HCT116 (cell line): ENCODE measurements around the gene HIVEP3. TPM values are rescaled to one million over a fixed set of nuclear protein-coding genes. Genes with fewer than 3 reads are reported as not detected.

Experiments used
- ATAC-seq: fragments of 200-7000 bp; cut with Tn5 transposase; 2 replicates; pipeline ENCODE4 v1.9.1; 2020; ENCODE audit warnings: mild to moderate bottlenecking, moderate library complexity
- BruUV-seq: library from RNA; stranded (reverse); fragments of 400-500 nt; replicated peaks from 2 replicates; lab custom pipeline; 2021; lab: Mats Ljungman, UMichigan
- CTCF ChIA-PET: fragments of 300-600 bp; sonication (Branson Sonifier 250); formaldehyde crosslinking; loops from one replicate; lab custom pipeline; 2021; ENCODE audit warnings: antibody characterized with exemption; lab: Charles Lee
- POLR2A ChIA-PET: fragments of 300-600, 350-600 bp; sonication (Branson Sonifier 250); formaldehyde crosslinking; loops from one replicate; lab custom pipeline; 2021; ENCODE audit warnings: antibody characterized with exemption; lab: Charles Lee
- RAD21 ChIA-PET, 2 experiments: fragments of 300-600 bp; sonication (Branson Sonifier 250); formaldehyde crosslinking; loops; one replicate each; lab custom pipeline; 2023; ENCODE audit warnings: low total read pairs in 2 of 2; ENCODE audit not compliant: uncharacterized antibody in 2 of 2, unreplicated experiment in 2 of 2, low non-redundant PET in 1 of 2; lab: Charles Lee
- DNase-seq: peaks from one replicate; pipeline ENCODE4 v3.0.0-alpha.2; 2010; ENCODE audit warnings: low read depth, low spot score
- H2AFZ ChIP-seq: fragments of 200-600 bp; shearing (Covaris generic), sonication (generic); 2 replicates; pipeline ENCODE4 v1.6.1; 2017; ENCODE audit warnings: low read depth, mixed run types, mixed read lengths, antibody characterized with exemption, low read length; ENCODE audit not compliant: poor library complexity, severe bottlenecking
- H3K27ac ChIP-seq: 2 replicates; pipeline ENCODE4 v1.5.1; 2012; ENCODE audit warnings: low read depth, low read length
- H3K27me3 ChIP-seq: fragments of 200-600 bp; sonication (generic); 2 replicates; pipeline ENCODE4 v1.6.1; 2016; ENCODE audit warnings: mixed run types, low read length, mixed read lengths; ENCODE audit not compliant: insufficient read depth
- H3K36me3 ChIP-seq, 2 experiments: fragments of 200-500 bp in 1 of 2; fragments of 200-600 bp in 1 of 2; sonication (Bioruptor generic) in 1 of 2; sonication (generic) in 1 of 2; 2 replicates each; pipeline versions ENCODE4 v1.5.1 to v1.6.1; 2014 to 2016; ENCODE audit warnings: low read length in 2 of 2, inconsistent platforms in 1 of 2, mixed read lengths in 1 of 2, mixed run types in 1 of 2; ENCODE audit not compliant: insufficient read depth in 2 of 2, control insufficient read depth in 1 of 2
- H3K4me1 ChIP-seq, 2 experiments: fragments of 200-600 bp in 1 of 2; sonication (generic) in 1 of 2; 2 replicates each; pipeline versions ENCODE4 v1.5.1 to v1.6.1; 2012 to 2017; ENCODE audit warnings: low read length in 2 of 2, inconsistent platforms in 1 of 2, mild to moderate bottlenecking in 1 of 2, mixed read lengths in 1 of 2, mixed run types in 1 of 2, moderate library complexity in 1 of 2; ENCODE audit not compliant: insufficient read depth in 2 of 2, control insufficient read depth in 1 of 2
- H3K4me2 ChIP-seq: fragments of 200-600 bp; sonication (generic); 2 replicates; pipeline ENCODE4 v1.6.1; 2017; ENCODE audit warnings: mixed run types, low read length, mixed read lengths
- H3K4me3 ChIP-seq, 2 experiments: fragments of 200-600 bp in 1 of 2; sonication (generic) in 1 of 2; replicated peaks in 1 of 2; 2 replicates each; pipeline ENCODE4 v1.5.1; 2011 to 2016; ENCODE audit warnings: low read length in 2 of 2, control low read depth in 1 of 2, low read depth in 1 of 2, mild to moderate bottlenecking in 1 of 2, mixed read lengths in 1 of 2, mixed run types in 1 of 2
- H3K79me2 ChIP-seq: fragments of 200-600 bp; sonication (generic); 2 replicates; pipeline ENCODE4 v1.6.1; 2017; ENCODE audit warnings: mild to moderate bottlenecking, mixed run types, low read length, moderate library complexity, mixed read lengths; ENCODE audit not compliant: insufficient read depth
- H3K9ac ChIP-seq: fragments of 200-600 bp; sonication (generic); 2 replicates; pipeline ENCODE4 v1.6.1; 2016; ENCODE audit warnings: low read length, mixed read lengths
- H3K9me2 ChIP-seq: fragments of 200-600 bp; sonication (generic), shearing (Covaris generic); 2 replicates; pipeline ENCODE4 v1.6.1; 2017; ENCODE audit warnings: mixed run types, mild to moderate bottlenecking, moderate library complexity; ENCODE audit not compliant: insufficient read depth
- H3K9me3 ChIP-seq, 2 experiments: fragments of 200-500 bp in 1 of 2; fragments of 200-600 bp in 1 of 2; sonication (Bioruptor generic) in 1 of 2; sonication (generic) in 1 of 2; 2 replicates each; pipeline ENCODE4 v1.6.1; 2014 to 2017; ENCODE audit warnings: low read length in 2 of 2, mixed read lengths in 2 of 2, inconsistent platforms in 1 of 2, low read depth in 1 of 2, mild to moderate bottlenecking in 1 of 2, mixed run types in 1 of 2, moderate library complexity in 1 of 2; ENCODE audit not compliant: control insufficient read depth in 1 of 2, insufficient read depth in 1 of 2
- H4K20me1 ChIP-seq: fragments of 200-600 bp; sonication (generic), shearing (Covaris generic); 2 replicates; pipeline ENCODE4 v1.6.1; 2017; ENCODE audit warnings: mixed run types, mild to moderate bottlenecking, moderate library complexity; ENCODE audit not compliant: insufficient read depth
- CBX3 ChIP-seq: IDR thresholded peaks from 2 replicates; pipeline ENCODE4 v1.6.1; 2012; ENCODE audit warnings: low read depth
- EGR1 ChIP-seq: IDR thresholded peaks from 2 replicates; pipeline ENCODE4 v1.6.1; 2012; ENCODE audit warnings: low read depth
- EZH2 ChIP-seq: fragments of 200-600 bp; sonication (generic); IDR thresholded peaks from 2 replicates; pipeline ENCODE4 v1.6.1; 2017; ENCODE audit warnings: antibody characterized with exemption, mixed run types
- EZH2phosphoT487 ChIP-seq: fragments of 200-600 bp; IDR thresholded peaks from 2 replicates; pipeline ENCODE4 v1.6.1; 2018; ENCODE audit warnings: antibody characterized with exemption, borderline replicate concordance
- FOSL1 ChIP-seq: IDR thresholded peaks from 2 replicates; pipeline ENCODE4 v1.6.1; 2012; ENCODE audit warnings: low read depth
- JUND ChIP-seq: IDR thresholded peaks from 2 replicates; pipeline ENCODE4 v1.6.1; 2012
- POLR2AphosphoS5 ChIP-seq: IDR thresholded peaks from 2 replicates; pipeline ENCODE4 v1.6.1; 2011; ENCODE audit warnings: mild to moderate bottlenecking, low read depth, low read length, moderate library complexity
- SIN3A ChIP-seq: IDR thresholded peaks from 2 replicates; pipeline ENCODE4 v1.6.1; 2012; ENCODE audit warnings: low read depth
- SP1 ChIP-seq: IDR thresholded peaks from 2 replicates; pipeline ENCODE4 v1.6.1; 2012; ENCODE audit warnings: low read depth
- SRF ChIP-seq: IDR thresholded peaks from 2 replicates; pipeline ENCODE4 v1.6.1; 2012; ENCODE audit warnings: low read depth
- YY1 ChIP-seq: IDR thresholded peaks from 2 replicates; pipeline ENCODE4 v1.6.1; 2011; ENCODE audit warnings: low read length, low read depth, moderate library complexity, mild to moderate bottlenecking; ENCODE audit not compliant: insufficient replicate concordance; ENCODE audit errors: extremely low read depth
- ZFX ChIP-seq: fragments of 450-650 bp; IDR thresholded peaks from 2 replicates; pipeline ENCODE4 v1.6.1; 2017
- intact Hi-C: fragments of 100-400 bp; cut with micrococcal nuclease; formaldehyde crosslinking; loops from 2 replicates; pipeline ENCODE4 v1.10.0; 2022
- total RNA-seq: library from RNA; stranded (reverse); gene quantifications from one replicate; pipeline ENCODE4 v1.2.1, GENCODE V29; 2021; ENCODE audit not compliant: unreplicated experiment
- TF ChIP-seq, protein P1 (sequence below), 3 experiments: fragments of 200-600 bp in 1 of 3; sonication (generic) in 1 of 3; IDR thresholded peaks in 2 of 3; conservative IDR thresholded peaks in 1 of 3; 2 replicates each; pipeline ENCODE4 v1.5.1; 2012 to 2017; ENCODE audit warnings: low read depth in 2 of 3, low read length in 2 of 3, antibody characterized with exemption in 1 of 3, borderline replicate concordance in 1 of 3, control low read depth in 1 of 3, mild to moderate bottlenecking in 1 of 3, mixed read lengths in 1 of 3, mixed run types in 1 of 3, moderate library complexity in 1 of 3; ENCODE audit not compliant: insufficient read depth in 1 of 3
- TF ChIP-seq, protein P2 (sequence below): IDR thresholded peaks from 2 replicates; pipeline ENCODE4 v1.6.1; 2012
- TF ChIP-seq, protein P3 (sequence below): IDR thresholded peaks from 2 replicates; pipeline ENCODE4 v1.6.1; 2011; ENCODE audit warnings: mild to moderate bottlenecking, low read length, moderate library complexity; ENCODE audit not compliant: insufficient replicate concordance; ENCODE audit errors: extremely low read depth
- TF ChIP-seq, protein P4 (sequence below): IDR thresholded peaks from 2 replicates; pipeline ENCODE4 v1.6.1; 2012; ENCODE audit warnings: low read depth
- TF ChIP-seq, protein P5 (sequence below): IDR thresholded peaks from 2 replicates; pipeline ENCODE4 v1.6.1; 2012

HIVEP3 gene
- total RNA-seq, 1 experiment from 2014 or later = 7.1 TPM

DNA sequence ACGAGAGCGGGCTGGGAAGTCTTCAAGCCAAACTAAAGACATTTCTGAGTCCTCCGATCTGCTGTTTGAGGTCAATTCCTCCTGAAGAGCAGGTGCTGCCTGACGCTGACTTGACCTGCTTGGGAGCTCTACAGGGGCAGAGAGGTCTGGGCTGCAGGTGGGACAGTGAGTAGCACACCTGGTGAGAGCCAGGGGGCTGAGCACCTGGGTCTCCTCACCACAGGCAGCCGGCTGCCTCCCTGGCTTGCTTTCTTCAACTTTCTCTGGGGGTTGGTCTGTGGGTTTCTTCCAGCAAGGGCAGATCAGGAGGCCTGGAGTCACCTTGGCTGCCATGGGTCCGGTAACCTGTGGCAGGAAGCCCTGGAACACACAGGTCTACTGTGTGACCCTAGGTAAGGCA lies 326.8 kb downstream of the HIVEP3 start:
- intact Hi-C loops = no loop called here

More for the DNA sequence above, 326.8 kb downstream of the HIVEP3 start:
- Histone ChIP-seq H3K9ac (no peak overlapping the region), H3K79me2 (no peaks in the 10 kb centered on the region), H3K36me3 (no peaks in the 10 kb centered on the region), H3K9me2 (no peaks in the 10 kb centered on the region), H2AFZ (no peak overlapping the region), H3K27ac (no peak overlapping the region), H3K4me1 (no peaks in the 10 kb centered on the region), H4K20me1 (no peaks in the 10 kb centered on the region), H3K4me2 (no peak overlapping the region), H3K4me3 (no peak overlapping the region), H3K27me3 (no peaks in the 10 kb centered on the region), H3K9me3 (no peaks in the 10 kb centered on the region)
- ChIA-PET CTCF (no interaction called here), POLR2A (no interaction called here), RAD21 (no interaction called here)
- ATAC-seq = no peak
- BruUV-seq = no TSS peak
- DNase-seq = no peak
- no peak for TF ChIP-seq YY1
- no peak for TF ChIP-seq ZFX
- no peak for TF ChIP-seq SIN3A
- TF ChIP-seq CBX3 = no peak
- TF ChIP-seq FOSL1 = no peak
- TF ChIP-seq, protein P1, sequence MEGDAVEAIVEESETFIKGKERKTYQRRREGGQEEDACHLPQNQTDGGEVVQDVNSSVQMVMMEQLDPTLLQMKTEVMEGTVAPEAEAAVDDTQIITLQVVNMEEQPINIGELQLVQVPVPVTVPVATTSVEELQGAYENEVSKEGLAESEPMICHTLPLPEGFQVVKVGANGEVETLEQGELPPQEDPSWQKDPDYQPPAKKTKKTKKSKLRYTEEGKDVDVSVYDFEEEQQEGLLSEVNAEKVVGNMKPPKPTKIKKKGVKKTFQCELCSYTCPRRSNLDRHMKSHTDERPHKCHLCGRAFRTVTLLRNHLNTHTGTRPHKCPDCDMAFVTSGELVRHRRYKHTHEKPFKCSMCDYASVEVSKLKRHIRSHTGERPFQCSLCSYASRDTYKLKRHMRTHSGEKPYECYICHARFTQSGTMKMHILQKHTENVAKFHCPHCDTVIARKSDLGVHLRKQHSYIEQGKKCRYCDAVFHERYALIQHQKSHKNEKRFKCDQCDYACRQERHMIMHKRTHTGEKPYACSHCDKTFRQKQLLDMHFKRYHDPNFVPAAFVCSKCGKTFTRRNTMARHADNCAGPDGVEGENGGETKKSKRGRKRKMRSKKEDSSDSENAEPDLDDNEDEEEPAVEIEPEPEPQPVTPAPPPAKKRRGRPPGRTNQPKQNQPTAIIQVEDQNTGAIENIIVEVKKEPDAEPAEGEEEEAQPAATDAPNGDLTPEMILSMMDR (IDR thresholded peaks at IDR 0.05 in 2 of 3, conservative IDR thresholded peaks at IDR 0.05 in 1 of 3; ENCODE audit: borderline replicate concordance in 1 of 3, insufficient read depth in 1 of 3, low read depth in 2 of 3, low read length in 2 of 3) = no peak
- TF ChIP-seq EGR1 = no peak
- TF ChIP-seq, protein P2, sequence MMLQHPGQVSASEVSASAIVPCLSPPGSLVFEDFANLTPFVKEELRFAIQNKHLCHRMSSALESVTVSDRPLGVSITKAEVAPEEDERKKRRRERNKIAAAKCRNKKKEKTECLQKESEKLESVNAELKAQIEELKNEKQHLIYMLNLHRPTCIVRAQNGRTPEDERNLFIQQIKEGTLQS = no peak
- no peak for TF ChIP-seq POLR2AphosphoS5
- TF ChIP-seq, protein P3, sequence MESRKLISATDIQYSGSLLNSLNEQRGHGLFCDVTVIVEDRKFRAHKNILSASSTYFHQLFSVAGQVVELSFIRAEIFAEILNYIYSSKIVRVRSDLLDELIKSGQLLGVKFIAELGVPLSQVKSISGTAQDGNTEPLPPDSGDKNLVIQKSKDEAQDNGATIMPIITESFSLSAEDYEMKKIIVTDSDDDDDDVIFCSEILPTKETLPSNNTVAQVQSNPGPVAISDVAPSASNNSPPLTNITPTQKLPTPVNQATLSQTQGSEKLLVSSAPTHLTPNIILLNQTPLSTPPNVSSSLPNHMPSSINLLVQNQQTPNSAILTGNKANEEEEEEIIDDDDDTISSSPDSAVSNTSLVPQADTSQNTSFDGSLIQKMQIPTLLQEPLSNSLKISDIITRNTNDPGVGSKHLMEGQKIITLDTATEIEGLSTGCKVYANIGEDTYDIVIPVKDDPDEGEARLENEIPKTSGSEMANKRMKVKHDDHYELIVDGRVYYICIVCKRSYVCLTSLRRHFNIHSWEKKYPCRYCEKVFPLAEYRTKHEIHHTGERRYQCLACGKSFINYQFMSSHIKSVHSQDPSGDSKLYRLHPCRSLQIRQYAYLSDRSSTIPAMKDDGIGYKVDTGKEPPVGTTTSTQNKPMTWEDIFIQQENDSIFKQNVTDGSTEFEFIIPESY = no peak
- TF ChIP-seq, protein P4, sequence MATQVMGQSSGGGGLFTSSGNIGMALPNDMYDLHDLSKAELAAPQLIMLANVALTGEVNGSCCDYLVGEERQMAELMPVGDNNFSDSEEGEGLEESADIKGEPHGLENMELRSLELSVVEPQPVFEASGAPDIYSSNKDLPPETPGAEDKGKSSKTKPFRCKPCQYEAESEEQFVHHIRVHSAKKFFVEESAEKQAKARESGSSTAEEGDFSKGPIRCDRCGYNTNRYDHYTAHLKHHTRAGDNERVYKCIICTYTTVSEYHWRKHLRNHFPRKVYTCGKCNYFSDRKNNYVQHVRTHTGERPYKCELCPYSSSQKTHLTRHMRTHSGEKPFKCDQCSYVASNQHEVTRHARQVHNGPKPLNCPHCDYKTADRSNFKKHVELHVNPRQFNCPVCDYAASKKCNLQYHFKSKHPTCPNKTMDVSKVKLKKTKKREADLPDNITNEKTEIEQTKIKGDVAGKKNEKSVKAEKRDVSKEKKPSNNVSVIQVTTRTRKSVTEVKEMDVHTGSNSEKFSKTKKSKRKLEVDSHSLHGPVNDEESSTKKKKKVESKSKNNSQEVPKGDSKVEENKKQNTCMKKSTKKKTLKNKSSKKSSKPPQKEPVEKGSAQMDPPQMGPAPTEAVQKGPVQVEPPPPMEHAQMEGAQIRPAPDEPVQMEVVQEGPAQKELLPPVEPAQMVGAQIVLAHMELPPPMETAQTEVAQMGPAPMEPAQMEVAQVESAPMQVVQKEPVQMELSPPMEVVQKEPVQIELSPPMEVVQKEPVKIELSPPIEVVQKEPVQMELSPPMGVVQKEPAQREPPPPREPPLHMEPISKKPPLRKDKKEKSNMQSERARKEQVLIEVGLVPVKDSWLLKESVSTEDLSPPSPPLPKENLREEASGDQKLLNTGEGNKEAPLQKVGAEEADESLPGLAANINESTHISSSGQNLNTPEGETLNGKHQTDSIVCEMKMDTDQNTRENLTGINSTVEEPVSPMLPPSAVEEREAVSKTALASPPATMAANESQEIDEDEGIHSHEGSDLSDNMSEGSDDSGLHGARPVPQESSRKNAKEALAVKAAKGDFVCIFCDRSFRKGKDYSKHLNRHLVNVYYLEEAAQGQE = no peak
- TF ChIP-seq JUND = no peak
- TF ChIP-seq, protein P5, sequence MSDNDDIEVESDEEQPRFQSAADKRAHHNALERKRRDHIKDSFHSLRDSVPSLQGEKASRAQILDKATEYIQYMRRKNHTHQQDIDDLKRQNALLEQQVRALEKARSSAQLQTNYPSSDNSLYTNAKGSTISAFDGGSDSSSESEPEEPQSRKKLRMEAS = no peak
- TF ChIP-seq EZH2 = no peak
- no peak for TF ChIP-seq SRF
- TF ChIP-seq EZH2phosphoT487 = no peak
- no peak for TF ChIP-seq SP1
